K562 (cell line): ENCODE data around the gene LOXL3. TPM values are rescaled to one million over a fixed set of nuclear protein-coding genes. Genes with fewer than 3 reads are reported as not detected.

Experiments used
- BCOR ChIP-seq: fragments of 450-650 bp; IDR thresholded peaks from 2 replicates; pipeline ENCODE4 v1.6.1; 2016
- BHLHE40 ChIP-seq: IDR thresholded peaks from 2 replicates; pipeline ENCODE4 v1.6.1; 2011; ENCODE audit warnings: low read length, improper control_type of control experiment
- CHD2 ChIP-seq: IDR thresholded peaks from 2 replicates; pipeline ENCODE4 v1.6.1; 2011; ENCODE audit warnings: low read depth, low read length
- EP300 ChIP-seq: IDR thresholded peaks from 2 replicates; pipeline ENCODE4 v1.6.1; 2012; ENCODE audit warnings: low read length, improper control_type of control experiment
- GABPB1 ChIP-seq: sonication (generic); formaldehyde crosslinking; IDR thresholded peaks from 2 replicates; pipeline ENCODE4 v1.8.0; 2022; ENCODE audit warnings: mild to moderate bottlenecking, missing genetic modification reagents
- GATAD2B ChIP-seq: fragments of 450-650 bp; IDR thresholded peaks from 2 replicates; pipeline ENCODE4 v1.6.1; 2017; ENCODE audit warnings: mild to moderate bottlenecking, borderline replicate concordance
- GMEB1 ChIP-seq: fragments of 250-450 bp; sonication (Bioruptor Pico); IDR thresholded peaks from 2 replicates; pipeline ENCODE4 v1.4.0; 2020; ENCODE audit warnings: mild to moderate bottlenecking
- HOMEZ ChIP-seq: fragments of 250-450 bp; sonication (Bioruptor Pico); IDR thresholded peaks from 2 replicates; pipeline ENCODE4 v1.4.0; 2020; ENCODE audit warnings: mild to moderate bottlenecking, moderate library complexity
- KDM1A ChIP-seq, 2 experiments: fragments of 450-650 bp; IDR thresholded peaks; 2 replicates each; pipeline ENCODE4 v1.6.1; 2016; ENCODE audit warnings: mild to moderate bottlenecking in 2 of 2
- L3MBTL2 ChIP-seq: fragments of 450-650 bp; IDR thresholded peaks from 2 replicates; pipeline ENCODE4 v1.6.1; 2016; ENCODE audit warnings: mild to moderate bottlenecking, moderate library complexity
- MTA3 ChIP-seq: fragments of 450-650 bp; formaldehyde crosslinking; IDR thresholded peaks from 2 replicates; pipeline ENCODE4 v1.6.1; 2017; ENCODE audit warnings: mild to moderate bottlenecking, borderline replicate concordance
- MTF1 ChIP-seq: fragments of 250-450 bp; sonication (Bioruptor Pico); IDR thresholded peaks from 2 replicates; pipeline ENCODE4 v1.9.0; 2021; ENCODE audit warnings: moderate library complexity, mild to moderate bottlenecking, inconsistent platforms, borderline replicate concordance
- PML ChIP-seq: IDR thresholded peaks from 2 replicates; pipeline ENCODE4 v1.6.1; 2012; ENCODE audit warnings: low read length, inconsistent platforms
- POLR2AphosphoS2 ChIP-seq: IDR thresholded peaks from 2 replicates; pipeline ENCODE4 v1.6.1; 2012; ENCODE audit warnings: low read length, improper control_type of control experiment
- RB1 ChIP-seq: fragments of 450-650 bp; IDR thresholded peaks from 2 replicates; pipeline ENCODE4 v1.6.1; 2017; ENCODE audit warnings: low read depth, mild to moderate bottlenecking
- RBBP5 ChIP-seq: fragments of 200-600 bp; sonication (generic); IDR thresholded peaks from 2 replicates; pipeline ENCODE4 v1.6.1; 2012; ENCODE audit warnings: borderline replicate concordance, mild to moderate bottlenecking, low read length, control low read depth, inconsistent platforms; ENCODE audit not compliant: insufficient read depth, poor library complexity, severe bottlenecking
- SPI1 ChIP-seq: IDR thresholded peaks from 2 replicates; pipeline ENCODE4 v1.6.1; 2011; ENCODE audit warnings: low read depth, low read length, control low read depth, borderline replicate concordance
- SREBF2 ChIP-seq: sonication (generic); formaldehyde crosslinking; IDR thresholded peaks from 2 replicates; pipeline ENCODE4 v1.4.0; 2020; ENCODE audit warnings: mild to moderate bottlenecking, missing genetic modification reagents
- TCF3 ChIP-seq: sonication (generic); formaldehyde crosslinking; IDR thresholded peaks from 2 replicates; pipeline ENCODE4 v1.4.0; 2020; ENCODE audit warnings: mild to moderate bottlenecking, missing genetic modification reagents
- ZBTB49 ChIP-seq: sonication (generic); formaldehyde crosslinking; IDR thresholded peaks from 2 replicates; pipeline ENCODE4 v1.8.0; 2022; ENCODE audit warnings: missing genetic modification reagents, mild to moderate bottlenecking, borderline replicate concordance
- ZFP1 ChIP-seq: fragments of 450-650 bp; formaldehyde crosslinking; IDR thresholded peaks from 2 replicates; pipeline ENCODE4 v1.4.0; 2020; ENCODE audit warnings: mild to moderate bottlenecking, mixed read lengths
- ZNF134 ChIP-seq: fragments of 250-450 bp; sonication (Bioruptor Pico); conservative IDR thresholded peaks from 2 replicates; pipeline ENCODE4 v1.4.0; 2020
- ZNF311 ChIP-seq: fragments of 250-450 bp; sonication (Bioruptor Pico); IDR thresholded peaks from 2 replicates; pipeline ENCODE4 v1.4.0; 2020; ENCODE audit warnings: mild to moderate bottlenecking, moderate library complexity
- ZNF79 ChIP-seq: fragments of 250-450 bp; sonication (Bioruptor Pico); IDR thresholded peaks from 2 replicates; pipeline ENCODE4 v1.4.0; 2020; ENCODE audit warnings: low read depth, mild to moderate bottlenecking, moderate library complexity
- polyA plus RNA-seq, 8 experiments: library from polyadenylated mRNA; depleted of rRNA in 4 of 8; stranded (reverse) in 5 of 8; unstranded in 3 of 8; fragments of >200 nt; fragmentation: Nextera tagmentation in 2 of 8; fragmentation: Illumina TruSeq in 1 of 8; extraction: Ambion mirVana in 2 of 8; extraction: Trizol in 1 of 8; gene quantifications; 2 replicates each; pipeline versions ENCODE4 v1.2.1 to v1.2.3, GENCODE V29; 2011 to 2014; ENCODE audit warnings: inconsistent platforms in 1 of 8, missing spikeins in 1 of 8
- total RNA-seq, 7 experiments: library from RNA; depleted of rRNA in 6 of 7; stranded (reverse); fragments of >200 nt in 6 of 7; fragmentation: Illumina TruSeq in 2 of 7; extraction: Trizol in 2 of 7; gene quantifications; 2 replicates each; pipeline versions ENCODE4 v1.2.1 to v1.2.3, GENCODE V29; 2011 to 2021; ENCODE audit warnings: low replicate concordance in 1 of 7

Gene LOXL3
- total and polyA plus RNA-seq, 9 of the 15 experiments (the other 6 are each of a cell fraction or from before 2014, with no cell fraction given), result 0.22 to 0.99 (median 0.31) TPM

GRCh38 chr2:74548900-74549826 is 4.6 kb downstream of the LOXL3 start (continued):
- TF ChIP-seq GATAD2B (peak; percentile 90; the same call in 1 of the 2 replicates), MTA3 (peak; percentile 26; the same call in 1 of the 2 replicates), ZNF311 (CRISPR knock-in tag) (no peak), BCOR (no peak), MTF1 (CRISPR knock-in tag) (no peak), HOMEZ (CRISPR knock-in tag) (no peak), CHD2 (peak; percentile 67), EP300 (peak; percentile 2; the same call in 1 of the 2 replicates), POLR2AphosphoS2 (no peak), PML (no peak; the same call in 1 of the 2 replicates), ZFP1 (CRISPR knock-in tag) (no peak), ZBTB49 (CRISPR knock-in tag) (no peak), RBBP5 (peak; percentile 1), ZNF79 (CRISPR knock-in tag) (no peak), SPI1 (no peak), ZNF134 (CRISPR knock-in tag) (no peak), BHLHE40 (no peak), L3MBTL2 (peak; percentile 97), TCF3 (CRISPR knock-in tag) (no peak), GABPB1 (CRISPR knock-in tag) (no peak), GMEB1 (CRISPR knock-in tag) (0 out of 2 replicates have a peak, but pooled peaks have one; percentile 19), SREBF2 (CRISPR knock-in tag) (no peak), KDM1A (IDR thresholded peaks at IDR 0.05) (no peak), RB1 (peak; percentile 86)
